K562 (cell line): ENCODE data around the gene PHLDA3. TPM values are rescaled to one million over a fixed set of nuclear protein-coding genes. Genes with fewer than 3 reads are reported as not detected.

Experiments
- CCNT2 ChIP-seq: IDR thresholded peaks from 2 replicates; pipeline ENCODE4 v1.6.1; 2011; ENCODE audit warnings: borderline replicate concordance, low read depth, mild to moderate bottlenecking, moderate library complexity, mixed read lengths, low read length; ENCODE audit not compliant: insufficient read length; ENCODE audit errors: extremely low read depth
- CHCHD3 ChIP-seq: fragments of 250-450 bp; sonication (Bioruptor Pico); IDR thresholded peaks from 2 replicates; pipeline ENCODE4 v2.1.2; 2022; ENCODE audit warnings: mild to moderate bottlenecking
- CLOCK ChIP-seq: fragments of 250-450 bp; sonication (Bioruptor Pico); IDR thresholded peaks from 2 replicates; pipeline ENCODE4 v1.4.0; 2020; ENCODE audit warnings: mild to moderate bottlenecking, moderate library complexity, borderline replicate concordance
- E2F3 ChIP-seq: fragments of 250-450 bp; sonication (Bioruptor Pico); IDR thresholded peaks from 2 replicates; pipeline ENCODE4 v1.4.0; 2020; ENCODE audit warnings: mild to moderate bottlenecking
- HMG20B ChIP-seq: fragments of 250-450 bp; sonication (Bioruptor Pico); IDR thresholded peaks from 2 replicates; pipeline ENCODE4 v1.5.0; 2021; ENCODE audit warnings: mild to moderate bottlenecking
- KDM4B ChIP-seq, 2 experiments: fragments of 450-650 bp in 1 of 2; sonication (generic) in 1 of 2; IDR thresholded peaks; 2 replicates each; pipeline ENCODE4 v1.6.1; 2016 to 2017; ENCODE audit warnings: borderline replicate concordance in 2 of 2, antibody characterized with exemption in 1 of 2, low read depth in 1 of 2, mild to moderate bottlenecking in 1 of 2
- KDM5B ChIP-seq: fragments of 200-600 bp; sonication (generic); IDR thresholded peaks from 2 replicates; pipeline ENCODE4 v1.6.1; 2012; ENCODE audit warnings: low read depth, mild to moderate bottlenecking, moderate library complexity, low read length, control low read depth, inconsistent platforms; ENCODE audit not compliant: insufficient replicate concordance
- LEF1 ChIP-seq: fragments of 450-650 bp; IDR thresholded peaks from 2 replicates; pipeline ENCODE4 v1.6.1; 2016; ENCODE audit warnings: mild to moderate bottlenecking
- PURB ChIP-seq: sonication (generic); formaldehyde crosslinking; IDR thresholded peaks from 2 replicates; pipeline ENCODE4 v1.9.0; 2021; ENCODE audit warnings: low read depth, mild to moderate bottlenecking, missing genetic modification reagents
- TAF1 ChIP-seq: IDR thresholded peaks from 2 replicates; pipeline ENCODE4 v1.6.1; 2011; ENCODE audit warnings: mild to moderate bottlenecking, low read length, moderate library complexity; ENCODE audit not compliant: insufficient read depth, control insufficient read depth, severe bottlenecking; ENCODE audit errors: extremely low read depth
- TCF15 ChIP-seq: fragments of 250-450 bp; sonication (Bioruptor Pico); IDR thresholded peaks from 2 replicates; pipeline ENCODE4 v1.8.0; 2022; ENCODE audit warnings: moderate library complexity, mild to moderate bottlenecking, inconsistent platforms
- ZBED1 ChIP-seq: IDR thresholded peaks from 2 replicates; pipeline ENCODE4 v1.6.1; 2014
- ZNF12 ChIP-seq: sonication (generic); formaldehyde crosslinking; IDR thresholded peaks from 2 replicates; pipeline ENCODE4 v1.4.0; 2020; ENCODE audit warnings: mild to moderate bottlenecking, missing genetic modification reagents
- ZNF232 ChIP-seq: sonication (generic); formaldehyde crosslinking; IDR thresholded peaks from 2 replicates; pipeline ENCODE4 v1.8.0; 2022; ENCODE audit warnings: mild to moderate bottlenecking, missing genetic modification reagents
- ZNF507 ChIP-seq: conservative IDR thresholded peaks from 2 replicates; pipeline ENCODE4 v1.6.1; 2017; ENCODE audit warnings: missing genetic modification characterization, missing compliant biosample characterization
- ZNF79 ChIP-seq: fragments of 250-450 bp; sonication (Bioruptor Pico); IDR thresholded peaks from 2 replicates; pipeline ENCODE4 v1.4.0; 2020; ENCODE audit warnings: low read depth, mild to moderate bottlenecking, moderate library complexity
- polyA plus RNA-seq, 8 experiments: library from polyadenylated mRNA; depleted of rRNA in 4 of 8; stranded (reverse) in 5 of 8; unstranded in 3 of 8; fragments of >200 nt; fragmentation: Nextera tagmentation in 2 of 8; fragmentation: Illumina TruSeq in 1 of 8; extraction: Ambion mirVana in 2 of 8; extraction: Trizol in 1 of 8; gene quantifications; 2 replicates each; pipeline versions ENCODE4 v1.2.1 to v1.2.3, GENCODE V29; 2011 to 2014; ENCODE audit warnings: inconsistent platforms in 1 of 8, missing spikeins in 1 of 8
- total RNA-seq, 7 experiments: library from RNA; depleted of rRNA in 6 of 7; stranded (reverse); fragments of >200 nt in 6 of 7; fragmentation: Illumina TruSeq in 2 of 7; extraction: Trizol in 2 of 7; gene quantifications; 2 replicates each; pipeline versions ENCODE4 v1.2.1 to v1.2.3, GENCODE V29; 2011 to 2021; ENCODE audit warnings: low replicate concordance in 1 of 7
- TF ChIP-seq, protein P1 (sequence below): IDR thresholded peaks from 3 replicates; pipeline ENCODE4 v1.6.1; 2011; ENCODE audit warnings: borderline replicate concordance, mild to moderate bottlenecking; ENCODE audit not compliant: insufficient read length, insufficient read depth
- TF ChIP-seq, protein P2 (sequence below): sonication (generic); formaldehyde crosslinking; IDR thresholded peaks from 2 replicates; pipeline ENCODE4 v1.4.0; 2020; ENCODE audit warnings: mild to moderate bottlenecking, missing genetic modification reagents
- TF ChIP-seq, protein P3 (sequence below): fragments of 450-650 bp; formaldehyde crosslinking; IDR thresholded peaks from 2 replicates; pipeline ENCODE4 v1.4.0; 2020; ENCODE audit warnings: mild to moderate bottlenecking, moderate library complexity

The PHLDA3 gene
- total and polyA plus RNA-seq, 9 of the 15 experiments (the other 6 are each of a cell fraction or from before 2014, with no cell fraction given) = 0.11 to 0.27 TPM; not detected in 7

DNA sequence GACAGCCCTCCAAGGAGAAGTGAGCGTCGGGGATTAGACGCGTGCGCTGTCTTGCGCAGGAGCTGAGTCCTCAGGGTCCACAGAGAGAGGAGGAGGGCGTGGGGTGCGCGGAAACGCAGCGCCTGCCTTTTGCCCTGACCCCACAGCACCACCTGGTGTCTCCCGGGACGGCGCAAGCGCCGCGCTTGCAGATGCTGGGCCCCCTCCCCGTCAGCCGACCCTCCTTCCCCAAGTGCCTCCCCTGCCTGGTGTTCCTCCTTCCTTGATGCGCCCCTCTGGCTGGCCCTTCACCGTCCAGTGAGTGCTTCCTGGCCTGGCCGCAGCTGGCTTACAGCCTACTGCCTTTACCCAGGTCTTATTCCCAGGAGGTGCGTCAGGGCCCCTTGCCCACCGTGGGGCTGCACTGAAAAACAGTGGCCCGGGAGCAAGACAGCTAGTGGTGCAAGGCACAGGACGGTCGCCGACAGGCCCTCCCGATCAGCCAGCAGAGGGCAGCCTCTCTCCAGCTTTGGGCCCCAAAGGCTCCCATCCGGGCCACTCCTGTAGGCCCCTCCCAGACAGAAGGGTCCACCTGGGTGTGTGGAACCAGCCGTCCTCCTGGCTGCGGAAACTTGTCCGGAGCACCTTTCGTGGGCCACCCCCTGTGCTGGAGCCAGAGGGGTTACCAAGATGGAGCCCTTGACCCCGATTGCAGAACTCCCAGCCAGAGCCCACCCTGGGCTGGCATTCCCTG, 12.9 kb upstream of the PHLDA3 start (continued):
- TF ChIP-seq, protein P1, sequence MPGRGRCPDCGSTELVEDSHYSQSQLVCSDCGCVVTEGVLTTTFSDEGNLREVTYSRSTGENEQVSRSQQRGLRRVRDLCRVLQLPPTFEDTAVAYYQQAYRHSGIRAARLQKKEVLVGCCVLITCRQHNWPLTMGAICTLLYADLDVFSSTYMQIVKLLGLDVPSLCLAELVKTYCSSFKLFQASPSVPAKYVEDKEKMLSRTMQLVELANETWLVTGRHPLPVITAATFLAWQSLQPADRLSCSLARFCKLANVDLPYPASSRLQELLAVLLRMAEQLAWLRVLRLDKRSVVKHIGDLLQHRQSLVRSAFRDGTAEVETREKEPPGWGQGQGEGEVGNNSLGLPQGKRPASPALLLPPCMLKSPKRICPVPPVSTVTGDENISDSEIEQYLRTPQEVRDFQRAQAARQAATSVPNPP = no peak
- no peak for TF ChIP-seq ZNF507 (tag)
- TF ChIP-seq KDM4B (IDR thresholded peaks at IDR 0.05; ENCODE audit: borderline replicate concordance in 2 of 2, low read depth in 1 of 2) = 0 out of 4 replicates have a peak, but pooled peaks of 1 of the 2 experiments have one; percentile 38
- TF ChIP-seq, protein P2, sequence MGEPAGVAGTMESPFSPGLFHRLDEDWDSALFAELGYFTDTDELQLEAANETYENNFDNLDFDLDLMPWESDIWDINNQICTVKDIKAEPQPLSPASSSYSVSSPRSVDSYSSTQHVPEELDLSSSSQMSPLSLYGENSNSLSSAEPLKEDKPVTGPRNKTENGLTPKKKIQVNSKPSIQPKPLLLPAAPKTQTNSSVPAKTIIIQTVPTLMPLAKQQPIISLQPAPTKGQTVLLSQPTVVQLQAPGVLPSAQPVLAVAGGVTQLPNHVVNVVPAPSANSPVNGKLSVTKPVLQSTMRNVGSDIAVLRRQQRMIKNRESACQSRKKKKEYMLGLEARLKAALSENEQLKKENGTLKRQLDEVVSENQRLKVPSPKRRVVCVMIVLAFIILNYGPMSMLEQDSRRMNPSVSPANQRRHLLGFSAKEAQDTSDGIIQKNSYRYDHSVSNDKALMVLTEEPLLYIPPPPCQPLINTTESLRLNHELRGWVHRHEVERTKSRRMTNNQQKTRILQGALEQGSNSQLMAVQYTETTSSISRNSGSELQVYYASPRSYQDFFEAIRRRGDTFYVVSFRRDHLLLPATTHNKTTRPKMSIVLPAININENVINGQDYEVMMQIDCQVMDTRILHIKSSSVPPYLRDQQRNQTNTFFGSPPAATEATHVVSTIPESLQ (CRISPR knock-in tag) = no peak
- no peak for TF ChIP-seq CHCHD3 (CRISPR knock-in tag)
- TF ChIP-seq ZNF12 (CRISPR knock-in tag) = 0 out of 2 replicates have a peak, but pooled peaks have one; percentile 72
- TF ChIP-seq HMG20B = no peak
- no peak for TF ChIP-seq TCF15 (CRISPR knock-in tag)
- no peak for TF ChIP-seq ZNF232 (CRISPR knock-in tag)
- TF ChIP-seq TAF1 = no peak
- TF ChIP-seq, protein P3, sequence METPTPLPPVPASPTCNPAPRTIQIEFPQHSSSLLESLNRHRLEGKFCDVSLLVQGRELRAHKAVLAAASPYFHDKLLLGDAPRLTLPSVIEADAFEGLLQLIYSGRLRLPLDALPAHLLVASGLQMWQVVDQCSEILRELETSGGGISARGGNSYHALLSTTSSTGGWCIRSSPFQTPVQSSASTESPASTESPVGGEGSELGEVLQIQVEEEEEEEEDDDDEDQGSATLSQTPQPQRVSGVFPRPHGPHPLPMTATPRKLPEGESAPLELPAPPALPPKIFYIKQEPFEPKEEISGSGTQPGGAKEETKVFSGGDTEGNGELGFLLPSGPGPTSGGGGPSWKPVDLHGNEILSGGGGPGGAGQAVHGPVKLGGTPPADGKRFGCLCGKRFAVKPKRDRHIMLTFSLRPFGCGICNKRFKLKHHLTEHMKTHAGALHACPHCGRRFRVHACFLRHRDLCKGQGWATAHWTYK = peak; percentile 19; the same call in 1 of the 2 replicates
- no peak for TF ChIP-seq PURB
- no peak for TF ChIP-seq KDM5B
- TF ChIP-seq ZNF79 (CRISPR knock-in tag) = no peak
- no peak for TF ChIP-seq LEF1
- 0 out of 2 replicates have a peak, but pooled peaks have one; percentile 11 for TF ChIP-seq E2F3 (CRISPR knock-in tag)
- TF ChIP-seq CCNT2 = no peak
- TF ChIP-seq CLOCK (CRISPR knock-in tag) = no peak
- no peak; the same call in 1 of the 2 replicates for TF ChIP-seq ZBED1
